Activated naive CD4-positive, alpha-beta T cell treated with anti-CD3 and anti-CD28 coated beads for 36 hours (primary cell): ENCODE results near the gene EVC2. TPM values are rescaled to one million over a fixed set of nuclear protein-coding genes. Genes with fewer than 3 reads are reported as not detected.

Source experiments
- CTCF ChIA-PET: fragments of 350-600 bp; sonication (Branson Sonifier 250); formaldehyde crosslinking; loops from one replicate; lab custom pipeline; 2021; ENCODE audit warnings: antibody characterized with exemption; lab: Charles Lee
- DNase-seq: peaks from one replicate; pipeline ENCODE4 v3.0.0-alpha.2; 2020
- H3K27ac Mint-ChIP-seq: one replicate; pipeline ENCODE4 v1.8.0; 2021; ENCODE audit warnings: mild to moderate bottlenecking, mixed read lengths
- H3K27me3 Mint-ChIP-seq: one replicate; pipeline ENCODE4 v1.8.0; 2021; ENCODE audit warnings: low read depth, mixed read lengths
- H3K36me3 Mint-ChIP-seq: one replicate; pipeline ENCODE4 v1.8.0; 2021; ENCODE audit warnings: low read depth, mixed read lengths
- H3K4me1 Mint-ChIP-seq: one replicate; pipeline ENCODE4 v1.8.0; 2021; ENCODE audit warnings: low read depth, mixed read lengths
- H3K4me3 Mint-ChIP-seq: one replicate; pipeline ENCODE4 v1.8.0; 2021; ENCODE audit warnings: mild to moderate bottlenecking, moderate library complexity, mixed read lengths
- H3K9me3 Mint-ChIP-seq: one replicate; pipeline ENCODE4 v1.8.0; 2021; ENCODE audit warnings: mixed read lengths
- intact Hi-C: fragments of 100-400 bp; cut with micrococcal nuclease; formaldehyde crosslinking; loops from one replicate; pipeline ENCODE4 v1.15.1; 2023
- total RNA-seq, 2 experiments: library from RNA; stranded (reverse); gene quantifications; one replicate each; pipeline ENCODE4 v1.2.3, GENCODE V29; 2021

The EVC2 gene
- total RNA-seq, 2 experiments from 2014 or later, result not detected

DNA sequence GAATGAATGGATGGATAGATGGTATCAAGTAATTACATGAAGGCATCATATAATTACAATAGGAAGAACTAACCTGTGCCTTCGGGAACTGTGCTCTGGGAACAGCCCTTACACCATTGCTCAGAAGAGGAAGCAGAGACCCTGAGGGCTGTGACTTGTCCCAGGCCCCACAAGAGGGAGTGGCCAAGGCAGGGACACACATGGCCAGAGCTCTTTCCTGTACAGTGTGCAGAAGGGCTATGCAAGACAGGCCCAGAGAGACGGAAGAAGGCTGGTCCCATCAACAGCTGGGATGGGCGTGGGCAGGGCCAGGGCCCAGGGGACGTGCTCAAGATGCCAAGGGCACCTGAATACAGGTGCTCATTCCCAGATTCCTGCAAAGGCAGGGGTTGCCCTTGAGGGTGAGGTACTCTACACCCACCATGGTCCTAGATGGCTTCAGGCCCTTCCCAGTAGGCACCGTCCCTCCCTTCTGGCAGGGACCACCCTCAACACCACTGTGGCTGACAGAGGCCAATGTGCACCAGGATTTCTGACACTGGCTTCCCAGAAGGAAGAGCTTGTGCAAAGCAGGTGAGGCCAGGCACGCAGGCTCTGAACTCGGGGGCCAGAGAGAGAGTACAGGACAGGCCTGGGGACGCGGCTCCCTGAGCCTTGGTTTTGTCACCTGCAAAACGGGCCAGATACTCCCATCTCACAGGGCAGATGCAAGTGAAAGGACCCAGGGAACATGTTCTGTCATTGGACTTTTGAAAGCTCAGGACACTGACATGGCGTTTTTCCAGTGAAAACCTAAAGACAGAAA lies 1.7 kb downstream of the EVC2 start:
- peaks cover 3% of the 10 kb centered on the region for H3K36me3 Mint-ChIP-seq
- intact Hi-C loops, result no loop called here
- CTCF ChIA-PET, result no interaction called here
- H3K9me3 Mint-ChIP-seq, result no peaks in the 10 kb centered on the region
- peaks cover 36% of the 10 kb centered on the region for H3K27me3 Mint-ChIP-seq
- H3K4me3 Mint-ChIP-seq, result no peak overlapping the region
- H3K27ac Mint-ChIP-seq, result no peak overlapping the region
- H3K4me1 Mint-ChIP-seq, result peaks cover 10% of the 10 kb centered on the region
- no peak for DNase-seq

DNA sequence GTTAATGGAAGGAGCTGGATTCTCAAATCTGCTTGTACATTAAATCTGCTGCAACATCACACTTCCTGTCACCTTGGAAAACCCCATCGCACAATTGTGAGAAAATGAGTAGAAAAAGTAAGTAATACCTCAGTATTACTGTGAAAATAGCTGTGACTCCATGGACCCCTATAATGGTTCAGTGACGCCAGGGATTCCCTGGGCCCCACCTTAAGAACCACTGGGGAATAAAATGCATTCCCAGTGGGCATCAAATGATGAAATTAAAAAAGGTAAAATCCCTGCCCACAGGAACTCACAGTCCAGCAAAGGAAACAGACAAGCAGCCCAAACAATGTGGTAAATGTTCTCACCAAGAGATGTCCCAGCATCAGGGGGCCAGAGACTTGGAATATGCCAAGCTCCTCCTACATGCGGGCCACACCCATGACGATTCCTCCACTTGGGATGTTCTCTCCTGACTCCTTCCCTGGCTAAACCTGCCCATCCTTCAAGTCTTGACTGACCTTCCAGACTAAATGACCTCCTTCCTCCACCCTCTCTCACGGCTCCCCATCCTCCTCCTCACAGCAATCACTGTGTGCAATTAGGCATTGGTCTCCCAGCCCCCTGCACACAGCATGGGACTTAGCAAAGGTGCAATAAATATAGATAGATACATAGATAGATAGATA lies 2.6 kb downstream of the EVC2 start:
- no peak for DNase-seq
- Mint-ChIP-seq H3K27ac (no peak overlapping the region), H3K4me1 (peaks cover 10% of the 10 kb centered on the region), H3K9me3 (no peaks in the 10 kb centered on the region), H3K4me3 (no peak overlapping the region), H3K27me3 (peaks cover 34% of the 10 kb centered on the region), H3K36me3 (peaks cover 3% of the 10 kb centered on the region)
- CTCF ChIA-PET, result no interaction called here
- intact Hi-C loops, result no loop called here

DNA sequence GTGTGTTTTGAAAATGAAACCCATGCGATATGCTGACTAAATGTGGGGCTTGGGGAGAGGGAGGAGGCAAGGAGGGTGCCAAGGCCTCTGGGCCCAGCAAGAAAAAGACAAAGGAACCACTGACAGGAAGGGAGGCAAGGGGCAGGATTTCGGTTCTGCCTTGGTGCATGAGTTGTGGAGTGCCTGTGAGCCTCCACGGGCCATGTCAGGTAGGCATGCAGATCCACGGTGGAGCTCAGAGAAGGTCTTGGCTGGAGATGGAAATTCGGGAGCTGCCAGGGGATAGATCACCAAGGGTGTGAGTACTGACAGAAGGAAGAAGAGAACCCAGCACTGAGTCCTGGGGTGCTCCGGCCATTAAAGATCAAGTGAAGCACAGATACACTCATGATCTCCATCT lies 4.1 kb downstream of the EVC2 start:
- intact Hi-C loops, result no loop called here
- H3K4me3 Mint-ChIP-seq, result no peak overlapping the region
- no peaks in the 10 kb centered on the region for H3K36me3 Mint-ChIP-seq
- CTCF ChIA-PET, result no interaction called here
- H3K27me3 Mint-ChIP-seq, result peaks cover 23% of the 10 kb centered on the region
- no peaks in the 10 kb centered on the region for H3K9me3 Mint-ChIP-seq
- peaks cover 6% of the 10 kb centered on the region for H3K4me1 Mint-ChIP-seq
- no peak for DNase-seq
- no peak overlapping the region for H3K27ac Mint-ChIP-seq

DNA sequence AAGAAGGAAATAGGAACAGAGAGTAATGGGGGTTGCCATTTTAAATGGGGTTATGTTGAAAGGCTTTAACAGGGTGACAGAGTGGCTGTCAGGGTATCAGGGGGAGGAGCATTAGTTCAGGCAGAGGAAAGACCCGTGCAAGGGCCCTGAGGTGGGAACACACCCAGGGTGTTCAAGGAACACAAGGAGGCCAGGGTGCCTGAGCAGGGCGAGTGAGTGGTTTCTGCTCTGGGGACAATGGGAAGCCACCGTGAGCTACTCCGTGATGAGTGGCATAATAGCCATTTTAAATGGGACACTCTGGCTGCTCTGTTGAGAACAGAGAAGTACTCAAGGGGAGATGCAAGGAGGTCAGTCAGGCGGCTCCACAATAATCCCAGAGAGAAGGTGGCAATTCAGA lies 4.5 kb downstream of the EVC2 start:
- Mint-ChIP-seq H3K27ac (no peak overlapping the region), H3K27me3 (peaks cover 21% of the 10 kb centered on the region), H3K4me1 (peaks cover 6% of the 10 kb centered on the region), H3K9me3 (no peaks in the 10 kb centered on the region), H3K36me3 (no peaks in the 10 kb centered on the region), H3K4me3 (no peak overlapping the region)
- no peak for DNase-seq
- intact Hi-C loops, result no loop called here
- CTCF ChIA-PET, result no interaction called here

DNA sequence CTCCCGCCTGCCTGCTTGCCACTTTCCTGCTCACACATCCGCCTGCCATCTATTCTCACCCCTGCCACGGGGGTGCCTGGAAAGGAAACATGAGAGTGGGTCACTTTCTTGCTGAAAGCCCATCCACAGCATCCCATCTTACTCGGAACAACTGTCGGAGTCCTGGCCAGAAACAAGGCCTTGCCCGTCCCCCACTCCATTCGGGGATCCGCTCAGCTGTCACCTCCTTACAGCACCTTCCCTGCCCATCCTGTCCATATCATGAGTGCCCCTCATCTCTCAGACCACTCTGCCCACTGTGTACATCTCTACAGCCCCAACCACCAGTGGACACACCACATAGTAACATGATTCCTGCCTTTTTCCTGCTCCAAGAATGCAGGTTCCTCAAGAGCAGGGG lies 6.4 kb downstream of the EVC2 start:
- H3K4me3 Mint-ChIP-seq, result no peak overlapping the region
- no peaks in the 10 kb centered on the region for H3K4me1 Mint-ChIP-seq
- peaks cover 12% of the 10 kb centered on the region for H3K27me3 Mint-ChIP-seq
- intact Hi-C loops, result no loop called here
- no peaks in the 10 kb centered on the region for H3K9me3 Mint-ChIP-seq
- no peak for DNase-seq
- CTCF ChIA-PET, result no interaction called here
- no peak overlapping the region for H3K27ac Mint-ChIP-seq
- no peaks in the 10 kb centered on the region for H3K36me3 Mint-ChIP-seq

DNA sequence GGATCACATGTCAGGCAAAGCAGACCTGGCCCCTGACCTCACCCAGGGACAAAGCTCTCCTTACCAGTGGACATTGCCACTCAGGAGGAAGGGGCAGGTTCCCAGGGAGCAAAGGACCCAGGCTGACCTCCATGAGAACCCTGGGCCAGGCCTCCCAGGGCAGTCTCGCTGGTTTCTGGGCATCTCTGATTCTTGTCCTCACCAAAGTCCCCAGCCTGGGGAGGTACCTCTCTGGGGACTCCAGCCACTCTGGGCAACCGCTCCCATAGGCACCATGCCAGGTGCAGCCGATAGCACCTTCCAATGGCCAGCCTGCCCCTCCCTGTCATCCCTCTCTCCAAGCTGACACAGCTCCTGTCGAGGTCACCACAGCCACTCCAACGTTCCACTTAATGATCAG lies 7.9 kb downstream of the EVC2 start:
- Mint-ChIP-seq H3K27ac (no peak overlapping the region), H3K4me1 (no peaks in the 10 kb centered on the region), H3K4me3 (no peak overlapping the region), H3K27me3 (peaks cover 6% of the 10 kb centered on the region), H3K9me3 (no peaks in the 10 kb centered on the region), H3K36me3 (no peaks in the 10 kb centered on the region)
- no peak for DNase-seq
- CTCF ChIA-PET, result no interaction called here
- intact Hi-C loops, result no loop called here

DNA sequence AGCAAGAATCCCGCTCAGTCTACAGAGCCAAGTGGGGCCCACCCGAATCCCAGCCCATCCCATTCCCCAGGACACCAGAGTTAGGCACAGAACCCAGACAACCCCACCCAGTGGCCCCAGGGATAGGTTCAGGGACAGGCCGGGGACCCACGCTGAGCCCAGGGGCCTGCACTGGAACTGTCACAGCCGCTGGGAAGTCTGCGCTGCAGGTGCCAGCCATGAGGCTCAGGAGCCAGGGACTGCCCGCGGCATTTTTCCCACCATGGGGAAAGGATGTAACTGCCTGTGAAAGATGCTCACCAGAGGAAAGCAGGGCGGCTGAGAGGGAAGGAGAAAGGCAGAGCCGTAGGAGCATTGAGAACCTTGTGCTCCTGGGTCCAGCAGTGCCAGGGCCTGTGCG lies 12.0 kb downstream of the EVC2 start:
- Mint-ChIP-seq H3K27ac (no peak overlapping the region), H3K9me3 (no peaks in the 10 kb centered on the region), H3K27me3 (no peaks in the 10 kb centered on the region), H3K36me3 (no peaks in the 10 kb centered on the region), H3K4me3 (no peak overlapping the region), H3K4me1 (no peaks in the 10 kb centered on the region)
- intact Hi-C loops, result no loop called here
- CTCF ChIA-PET, result no interaction called here
- no peak for DNase-seq

DNA sequence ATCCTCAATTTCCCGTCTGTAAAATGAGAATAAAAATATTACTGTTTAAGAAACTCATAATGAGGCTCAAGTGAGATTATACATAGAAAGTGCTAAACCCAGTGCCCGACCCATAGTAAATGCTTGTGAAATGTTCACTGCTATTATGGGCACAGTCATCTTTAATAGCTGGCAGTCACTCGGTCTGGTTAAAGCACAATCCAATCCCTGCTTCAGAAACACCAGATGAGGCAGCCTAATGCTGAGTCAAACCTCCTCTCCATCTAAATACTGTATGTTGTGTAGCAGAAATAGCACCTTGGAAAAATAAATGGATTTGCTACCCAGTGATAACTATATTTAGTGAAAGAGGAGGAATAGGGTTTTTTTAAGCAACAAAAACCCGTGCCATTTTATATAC lies 14.5 kb downstream of the EVC2 start:
- no peaks in the 10 kb centered on the region for H3K4me1 Mint-ChIP-seq
- no peaks in the 10 kb centered on the region for H3K36me3 Mint-ChIP-seq
- CTCF ChIA-PET, result no interaction called here
- H3K27me3 Mint-ChIP-seq, result no peaks in the 10 kb centered on the region
- intact Hi-C loops, result no loop called here
- DNase-seq, result no peak
- no peak overlapping the region for H3K4me3 Mint-ChIP-seq
- H3K9me3 Mint-ChIP-seq, result no peaks in the 10 kb centered on the region
- H3K27ac Mint-ChIP-seq, result no peak overlapping the region

DNA sequence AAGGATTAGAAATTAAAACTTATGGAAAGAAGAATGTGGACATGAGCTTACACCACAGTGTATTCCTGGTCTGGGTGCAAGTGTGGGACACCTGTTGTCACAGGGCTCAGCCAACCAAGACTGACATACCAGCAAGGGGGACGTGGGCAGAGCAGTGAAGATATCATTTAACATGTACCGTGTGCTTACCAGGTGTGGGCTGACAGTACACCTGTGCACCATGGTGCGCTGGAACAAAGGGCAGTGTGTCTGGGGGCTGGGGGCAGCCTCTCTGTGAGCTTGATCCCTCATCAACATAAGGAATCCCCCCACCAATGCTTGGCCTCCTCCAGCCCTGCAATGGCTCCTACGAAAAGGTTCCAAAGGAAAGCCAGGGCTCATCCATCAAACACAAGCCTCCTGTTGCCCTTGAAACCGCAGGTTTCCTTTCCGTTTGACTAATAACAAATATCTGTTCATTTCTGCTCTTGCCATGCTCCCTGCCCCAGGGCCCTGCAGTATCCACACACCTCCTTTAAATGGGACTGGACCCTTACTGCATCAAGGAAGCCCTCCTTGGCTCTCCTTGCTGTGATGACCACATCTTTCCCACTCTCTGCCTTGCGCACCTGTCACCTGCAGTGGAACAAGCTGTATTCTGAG lies 16.7 kb downstream of the EVC2 start:
- Mint-ChIP-seq H3K4me3 (no peak overlapping the region), H3K9me3 (no peaks in the 10 kb centered on the region), H3K27ac (no peak overlapping the region), H3K27me3 (no peaks in the 10 kb centered on the region), H3K4me1 (no peaks in the 10 kb centered on the region), H3K36me3 (no peaks in the 10 kb centered on the region)
- CTCF ChIA-PET, result no interaction called here
- DNase-seq, result no peak
- intact Hi-C loops, result no loop called here

DNA sequence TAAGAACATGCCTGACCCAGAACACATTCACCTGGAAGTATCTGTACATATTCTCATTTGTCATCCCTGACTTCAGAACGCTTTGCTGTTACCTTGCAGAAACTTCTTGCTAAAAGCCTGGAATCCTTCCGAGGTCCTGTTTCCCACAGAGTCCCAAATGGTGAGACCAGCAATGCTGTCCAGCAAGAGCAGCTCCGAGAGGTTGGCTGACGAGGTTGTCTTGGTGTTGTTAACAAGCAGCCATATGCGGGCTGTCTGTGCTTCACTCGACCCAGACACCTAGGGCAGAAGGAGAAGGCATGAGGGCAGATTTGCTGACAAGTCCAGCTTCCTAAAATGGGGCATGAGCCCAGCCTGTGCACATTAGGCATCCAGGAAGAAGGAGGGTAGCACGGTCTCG lies 19.3 kb downstream of the EVC2 start:
- intact Hi-C loops, result no loop called here
- Mint-ChIP-seq H3K27me3 (no peaks in the 10 kb centered on the region), H3K4me1 (no peaks in the 10 kb centered on the region), H3K4me3 (no peak overlapping the region), H3K27ac (no peak overlapping the region), H3K9me3 (no peaks in the 10 kb centered on the region), H3K36me3 (no peaks in the 10 kb centered on the region)
- CTCF ChIA-PET, result no interaction called here
- DNase-seq, result no peak

DNA sequence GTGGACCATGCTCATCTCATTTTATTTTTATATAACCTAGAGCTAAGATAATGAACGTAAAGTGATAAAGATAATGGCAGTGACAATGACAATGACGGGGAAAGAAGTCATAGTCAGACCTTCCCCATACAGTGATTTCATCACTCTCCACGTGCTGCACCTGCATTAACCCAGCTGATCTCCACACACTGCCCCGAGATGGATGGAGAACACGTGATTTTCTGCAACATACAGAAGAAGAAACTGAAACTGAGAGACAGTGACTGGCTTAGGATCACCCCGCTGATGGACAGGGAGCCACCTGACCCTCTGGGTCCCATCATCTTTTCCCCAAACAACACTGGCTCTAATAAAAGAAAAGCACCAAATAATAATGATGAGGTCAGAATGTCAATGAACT lies 22.0 kb downstream of the EVC2 start:
- H3K27ac Mint-ChIP-seq, result no peak overlapping the region
- no peak overlapping the region for H3K4me3 Mint-ChIP-seq
- intact Hi-C loops, result no loop called here
- CTCF ChIA-PET, result no interaction called here
- no peaks in the 10 kb centered on the region for H3K9me3 Mint-ChIP-seq
- peaks cover 2% of the 10 kb centered on the region for H3K27me3 Mint-ChIP-seq
- H3K4me1 Mint-ChIP-seq, result no peaks in the 10 kb centered on the region
- DNase-seq, result no peak
- H3K36me3 Mint-ChIP-seq, result no peaks in the 10 kb centered on the region

DNA sequence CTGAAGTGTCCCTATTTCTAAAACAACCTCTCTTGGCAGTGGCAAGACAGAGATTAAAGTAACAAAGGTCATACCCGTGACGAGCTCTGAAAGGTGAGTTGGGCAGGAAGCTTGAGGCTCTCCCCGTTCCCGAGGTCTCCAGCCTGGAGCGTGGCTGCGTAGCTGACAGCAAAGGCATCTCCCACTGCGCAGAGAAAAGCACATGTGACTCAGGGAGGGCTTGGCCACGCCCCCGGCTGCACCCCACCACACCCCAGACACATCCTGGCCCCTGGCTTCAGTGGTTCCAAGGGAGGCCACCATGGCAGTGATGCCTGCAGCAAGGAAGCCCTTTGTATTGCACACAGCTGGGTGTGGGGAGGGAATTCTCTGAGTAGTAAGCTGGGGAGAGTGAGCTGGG lies 23.1 kb downstream of the EVC2 start:
- Mint-ChIP-seq H3K4me3 (no peak overlapping the region), H3K4me1 (no peaks in the 10 kb centered on the region), H3K36me3 (no peaks in the 10 kb centered on the region), H3K9me3 (no peaks in the 10 kb centered on the region), H3K27me3 (peaks cover 2% of the 10 kb centered on the region), H3K27ac (no peak overlapping the region)
- intact Hi-C loops, result no loop called here
- no peak for DNase-seq
- CTCF ChIA-PET, result no interaction called here

DNA sequence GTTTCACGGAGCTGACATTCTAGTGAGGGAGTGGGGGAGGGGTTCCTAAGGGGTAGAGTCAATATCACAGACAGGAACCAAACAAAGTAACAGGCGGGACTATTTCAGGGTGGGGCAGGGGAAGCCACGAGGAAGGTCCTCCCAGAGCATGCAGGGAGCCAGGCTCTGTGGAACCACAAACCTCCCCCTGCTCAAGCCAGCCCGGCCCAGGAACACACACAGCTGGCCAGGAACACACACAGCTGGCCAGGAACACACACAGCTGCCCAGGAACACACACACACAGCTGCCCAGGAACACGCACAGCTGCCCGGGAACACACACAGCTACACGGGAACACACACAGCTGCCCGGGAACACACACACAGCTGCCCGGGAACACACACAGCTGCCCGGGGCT lies 24.8 kb downstream of the EVC2 start:
- intact Hi-C loops, result no loop called here
- H3K27ac Mint-ChIP-seq, result no peak overlapping the region
- H3K27me3 Mint-ChIP-seq, result peaks cover 2% of the 10 kb centered on the region
- no peaks in the 10 kb centered on the region for H3K9me3 Mint-ChIP-seq
- no peak for DNase-seq
- H3K4me3 Mint-ChIP-seq, result no peak overlapping the region
- no peaks in the 10 kb centered on the region for H3K36me3 Mint-ChIP-seq
- H3K4me1 Mint-ChIP-seq, result no peaks in the 10 kb centered on the region
- CTCF ChIA-PET, result no interaction called here
